HG03457 (cell line): ENCODE data around the gene LCTL.
"Not testable (repeated sequence)": the region's sequence is repeated elsewhere in the genome, so short reads cannot be mapped to it uniquely, and the experiment has no call there.

Experiments
- ATAC-seq: cut with Tn5 transposase; IDR thresholded peaks from one replicate; pipeline ENCODE4 v1.9.1; 2021; ENCODE audit warnings: moderate number of reproducible peaks; ENCODE audit not compliant: unreplicated experiment

LCTL gene

GRCh38 chr15:66592505-66593218, 26.9 kb upstream of the LCTL start:
- no peak for ATAC-seq

- ATAC-seq: no peak
Measured at GRCh38 chr15:66591322-66591862, 25.6 kb upstream of the LCTL start.

- no peak for ATAC-seq
Measured at GRCh38 chr15:66590435-66590834, 24.6 kb upstream of the LCTL start.

DNA sequence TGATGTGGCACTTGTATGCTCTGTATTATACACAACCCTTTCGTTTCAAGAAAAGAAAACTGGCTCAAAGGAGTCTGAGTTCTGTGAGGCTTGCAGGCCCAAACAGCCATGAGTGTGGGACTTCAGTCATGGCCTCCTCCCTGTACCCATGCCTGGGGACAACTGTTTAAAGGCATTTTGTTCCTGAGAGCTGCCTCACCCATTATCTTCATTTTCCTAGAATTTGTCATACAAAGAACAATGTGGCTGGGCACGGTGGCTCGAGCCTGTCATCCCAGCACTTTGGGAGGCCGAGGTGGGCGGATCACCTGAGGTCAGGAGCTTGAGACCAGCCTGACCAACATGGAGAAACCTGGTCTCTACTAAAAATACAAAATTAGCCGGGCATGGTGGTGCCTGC, 23.6 kb upstream of the LCTL start:
- not testable (repeated sequence) for ATAC-seq

- ATAC-seq: no peak
Measured at GRCh38 chr15:66588971-66589370, 23.2 kb upstream of the LCTL start.

DNA sequence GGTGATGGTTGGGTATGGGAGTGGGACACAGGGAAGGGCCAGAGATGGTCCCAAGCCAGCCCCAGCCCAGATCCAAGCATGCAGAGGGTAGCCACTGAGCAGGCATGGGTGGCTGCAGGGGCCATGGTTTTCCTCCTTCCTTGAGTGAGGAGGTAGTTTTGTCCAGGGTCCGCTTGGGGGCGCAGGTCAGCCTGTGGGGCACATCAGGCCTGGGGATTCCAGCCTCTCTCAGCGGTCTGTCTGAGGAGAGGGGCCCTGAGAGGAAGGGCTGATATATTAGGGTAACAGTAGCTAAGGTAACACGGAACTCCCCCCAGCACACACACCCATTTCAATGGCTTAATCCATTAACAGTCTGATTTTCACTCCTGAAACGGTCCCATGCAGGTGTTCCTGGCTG, 22.7 kb upstream of the LCTL start:
- no peak for ATAC-seq

DNA sequence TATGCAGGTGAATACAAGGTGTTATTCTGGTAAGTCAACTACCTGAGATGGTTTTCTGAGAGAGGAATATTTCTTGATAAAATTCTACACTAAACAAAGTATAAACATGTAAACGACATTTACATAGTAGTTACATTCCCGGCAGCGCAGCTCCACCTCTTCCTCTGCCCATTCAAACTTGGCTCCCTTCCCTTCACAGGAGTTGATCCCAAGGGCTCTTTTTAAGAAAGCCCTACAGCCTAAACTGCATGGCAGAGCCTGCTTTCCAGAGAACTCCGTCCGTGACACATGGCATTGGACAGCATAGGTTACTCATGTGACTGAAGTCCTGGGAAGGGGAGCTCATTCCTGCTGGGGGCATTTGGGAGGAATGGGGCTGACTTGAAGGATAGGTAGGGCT, 22.0 kb upstream of the LCTL start:
- no peak for ATAC-seq

DNA sequence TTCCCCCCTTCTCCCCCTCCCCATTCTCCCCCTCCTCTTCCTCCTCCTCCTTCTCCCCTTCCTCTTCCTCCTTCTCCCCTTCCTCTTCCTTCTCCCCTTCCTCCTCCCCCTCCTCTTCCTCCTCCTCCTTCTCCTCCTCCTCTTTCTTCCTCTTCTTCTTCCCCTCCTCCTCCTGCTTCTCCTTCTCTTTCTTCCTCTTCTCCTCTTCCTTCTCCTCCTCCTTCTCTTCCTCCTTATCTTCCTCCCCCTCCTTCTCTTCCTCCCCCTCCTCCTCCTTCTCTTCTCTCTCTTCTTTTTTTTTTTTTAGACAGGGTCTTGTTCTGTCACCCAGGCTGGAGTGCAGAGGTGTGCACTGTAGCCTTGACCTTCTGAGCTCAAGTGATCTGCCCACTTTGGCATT, 21.2 kb upstream of the LCTL start:
- no peak for ATAC-seq

DNA sequence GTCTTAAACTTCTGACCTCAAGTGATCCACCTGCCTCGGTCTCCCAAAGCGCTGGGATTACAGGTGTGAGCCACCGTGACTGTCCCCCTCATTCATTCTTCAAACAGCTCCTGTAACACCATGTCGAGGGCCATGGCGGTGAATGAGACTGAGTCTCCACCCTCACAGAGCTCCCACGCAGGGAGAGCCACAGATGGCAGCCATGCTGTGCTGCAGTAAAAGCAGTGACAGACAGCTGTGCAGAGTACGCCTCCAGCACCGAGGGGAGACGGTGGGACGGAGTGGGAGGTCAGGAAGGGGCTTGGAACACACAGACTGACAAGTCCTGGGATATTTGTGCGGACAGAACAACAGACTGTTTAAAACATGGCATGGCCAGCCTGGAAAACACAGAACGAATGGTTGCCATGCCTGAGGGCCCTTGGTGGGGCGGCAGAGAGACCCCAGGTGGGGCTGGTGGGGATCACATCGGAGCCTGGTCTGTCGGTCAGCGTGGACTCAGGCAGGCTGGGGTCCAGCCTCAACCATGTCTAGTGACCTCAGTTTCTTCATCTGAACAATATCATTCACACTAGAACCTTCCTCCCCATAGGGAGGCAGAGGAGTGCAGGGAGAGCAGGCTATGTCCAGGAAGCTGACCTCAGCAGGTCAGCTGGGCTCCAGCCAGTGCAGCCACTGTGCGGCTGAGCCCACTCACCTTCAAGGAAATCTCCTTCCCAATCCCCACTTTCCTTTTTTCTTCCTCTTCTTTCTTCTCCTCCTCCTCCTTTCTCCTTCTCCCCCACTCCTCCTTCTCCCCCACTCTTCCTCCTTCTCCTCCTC, 20.6 kb upstream of the LCTL start:
- no peak for ATAC-seq

GRCh38 chr15:66581972-66582537, 16.3 kb upstream of the LCTL start:
- no peak for ATAC-seq

DNA sequence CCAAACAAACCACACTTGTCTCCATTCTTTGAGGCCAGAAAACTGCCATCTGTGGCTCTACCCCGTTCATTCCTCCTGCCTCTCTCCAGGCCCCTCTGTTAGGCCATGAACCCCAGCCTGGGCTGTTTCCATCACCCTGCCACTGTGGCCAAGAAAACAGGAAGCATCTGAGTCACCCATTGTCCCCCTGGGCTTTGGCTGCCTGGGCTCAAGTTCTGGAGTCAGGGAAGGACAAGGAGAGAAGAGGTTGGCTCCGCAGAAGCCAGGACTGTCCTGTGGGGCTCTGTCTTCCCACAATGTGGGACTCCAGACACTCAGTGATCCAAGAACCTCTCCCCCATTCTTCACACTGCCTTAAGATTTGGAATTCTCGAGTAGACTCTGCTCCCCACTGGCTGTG, 14.8 kb upstream of the LCTL start:
- no peak for ATAC-seq

DNA sequence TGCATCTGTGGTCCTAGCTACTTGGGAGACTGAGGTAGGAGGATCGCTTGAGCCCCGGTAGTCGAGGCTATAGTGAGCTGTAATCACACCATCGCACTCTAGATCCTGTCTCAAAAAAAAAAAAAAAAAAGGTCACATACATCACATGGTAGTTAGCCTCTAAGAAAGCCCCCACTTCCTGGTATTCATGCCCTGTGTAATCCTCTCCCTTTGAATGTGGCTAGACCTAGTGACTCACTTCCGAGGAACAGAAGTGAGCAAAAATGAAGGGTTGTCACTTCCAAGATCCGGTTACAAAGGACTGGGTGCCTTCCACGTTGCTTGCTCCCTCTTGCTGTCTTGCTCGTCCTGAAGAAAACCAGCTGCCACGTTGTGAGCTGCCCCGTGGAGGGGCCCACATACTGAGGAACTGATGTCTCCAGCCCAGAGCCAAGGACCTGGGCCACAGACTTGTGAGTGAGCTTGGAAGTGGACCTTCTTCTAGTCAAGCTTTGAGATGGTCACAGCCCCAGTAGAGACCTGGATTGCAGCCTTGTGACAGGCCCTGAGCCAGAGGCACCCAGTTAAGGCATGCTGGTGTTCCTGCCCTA, 12.6 kb upstream of the LCTL start:
- no peak for ATAC-seq

GRCh38 chr15:66574596-66574950, 8.8 kb upstream of the LCTL start:
- no peak for ATAC-seq

DNA sequence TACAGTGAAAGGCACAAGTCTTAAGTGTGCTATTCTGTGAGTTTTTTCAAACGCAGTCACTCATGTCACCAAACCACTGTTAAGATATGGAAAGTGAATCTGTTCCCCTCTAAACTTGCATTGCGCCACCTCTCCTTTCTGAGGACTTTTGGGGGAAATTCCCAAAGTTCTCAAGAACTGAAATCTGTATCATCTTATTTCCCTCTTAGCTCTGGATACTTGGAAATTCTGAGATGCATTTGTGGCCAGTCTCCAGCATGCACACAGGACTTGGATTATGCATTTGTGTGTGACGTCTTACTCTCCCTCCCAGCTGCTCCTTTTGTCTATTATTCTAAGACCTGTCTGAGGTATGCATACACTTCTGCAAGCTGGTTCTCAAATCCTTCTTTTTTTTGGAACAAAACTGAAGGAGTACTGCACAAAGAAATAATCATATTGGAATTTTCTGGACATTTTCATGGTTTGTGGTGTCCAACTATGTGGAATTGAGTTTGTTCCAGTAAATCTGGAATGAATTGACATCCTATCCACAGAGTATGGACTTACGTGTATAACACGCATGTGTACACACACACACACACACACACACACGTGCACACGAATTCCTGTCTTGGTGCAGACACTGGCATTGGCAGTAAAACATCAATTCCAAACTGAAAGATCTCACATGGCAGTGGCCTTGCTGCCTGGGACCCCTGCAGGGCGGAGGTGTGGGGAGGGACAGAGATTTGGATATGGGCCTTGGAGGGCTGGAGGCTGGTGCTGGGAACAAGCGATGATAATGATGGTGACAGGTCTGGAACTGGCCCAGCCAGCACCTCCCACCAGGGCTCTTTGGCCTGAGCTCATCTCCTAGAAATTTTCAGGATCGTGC, 8.2 kb upstream of the LCTL start:
- no peak for ATAC-seq

- ATAC-seq: no peak
Measured at GRCh38 chr15:66573348-66573718, 7.5 kb upstream of the LCTL start.

GRCh38 chr15:66572146-66572545, 6.3 kb upstream of the LCTL start:
- ATAC-seq: no peak

DNA sequence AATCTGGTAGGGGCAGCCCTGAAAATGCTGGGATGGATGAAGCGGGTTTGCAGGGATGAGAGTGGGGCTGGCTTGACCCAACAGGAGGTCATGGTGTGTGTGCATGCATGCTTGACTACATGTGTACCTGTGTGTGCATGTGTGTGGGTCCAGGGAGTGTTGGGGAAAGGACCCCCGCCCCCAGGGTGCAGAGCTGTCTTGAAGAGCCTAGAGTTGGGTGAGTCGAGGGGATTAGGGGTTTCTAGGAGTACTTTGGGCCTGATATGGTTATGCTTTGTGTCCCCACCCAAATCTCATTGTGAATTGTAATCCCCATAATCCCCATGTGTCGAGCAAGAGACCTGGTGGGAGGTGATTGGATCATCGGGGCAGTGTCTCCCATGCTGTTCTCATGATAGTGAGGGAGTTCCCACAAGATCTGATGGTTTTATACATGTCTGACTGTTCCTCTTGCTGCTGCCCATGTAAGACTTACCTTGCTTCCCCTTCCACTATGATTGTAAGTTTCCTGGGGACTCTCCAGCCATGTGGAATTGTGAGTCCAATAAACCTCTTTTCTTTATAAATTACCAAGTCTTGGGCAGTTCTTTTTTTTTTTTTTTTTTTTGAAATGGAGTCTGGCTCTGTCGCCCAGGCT, 5.2 kb upstream of the LCTL start:
- ATAC-seq: no peak

- ATAC-seq: no peak
Measured at GRCh38 chr15:66570327-66570726, 4.5 kb upstream of the LCTL start.

DNA sequence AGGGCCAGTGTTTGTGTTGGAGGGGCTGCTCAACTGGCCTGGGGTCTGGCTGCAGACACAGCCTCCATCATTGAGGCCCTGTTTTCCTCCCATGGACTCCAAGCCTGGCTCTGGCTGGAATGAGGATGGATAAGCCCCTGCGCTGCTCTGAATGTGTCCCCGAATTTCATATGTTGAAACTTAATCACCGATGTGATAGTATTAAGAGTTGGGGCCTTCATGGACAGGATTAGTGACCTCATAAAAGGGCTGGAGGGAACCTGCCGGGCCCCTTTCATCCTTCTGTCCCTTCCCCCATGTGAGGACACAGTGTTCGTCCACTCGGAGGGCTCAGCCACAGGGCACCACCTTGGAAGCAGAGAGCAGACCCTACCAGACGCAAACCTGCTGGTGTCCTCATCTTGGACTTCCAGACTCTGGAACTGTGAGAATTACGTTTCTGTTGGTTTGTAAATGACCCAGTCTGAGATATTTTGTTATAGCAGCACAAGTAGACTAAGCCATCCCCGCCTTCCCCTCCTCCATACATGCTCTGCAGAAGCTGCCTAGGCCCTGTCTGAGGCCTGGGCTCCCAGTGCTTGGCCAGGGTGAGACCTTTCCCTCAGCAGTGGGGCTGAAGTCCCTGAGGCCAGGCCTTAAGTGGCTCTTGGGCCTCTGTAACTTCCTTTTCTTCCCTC, 3.8 kb upstream of the LCTL start:
- ATAC-seq: no peak

DNA sequence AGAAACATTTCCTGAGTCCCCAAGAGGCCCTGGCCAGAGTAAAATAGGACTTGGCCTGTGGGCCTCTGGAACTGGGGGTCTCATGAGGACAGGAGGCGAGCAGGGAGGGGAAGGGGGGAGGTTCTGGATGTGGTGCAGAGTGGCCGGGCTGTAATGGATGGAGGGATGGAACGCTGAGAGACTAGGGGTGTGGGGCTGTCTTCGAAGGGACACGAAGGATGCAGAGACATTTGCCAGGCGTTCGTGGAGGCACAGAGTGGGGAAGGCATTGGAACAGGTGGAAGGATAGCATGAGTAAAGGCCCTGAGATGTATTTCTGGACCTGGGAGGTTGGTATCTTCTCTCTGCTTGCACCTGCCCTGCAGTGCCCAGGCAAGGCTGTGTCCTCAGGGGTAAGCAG, 2.1 kb upstream of the LCTL start:
- ATAC-seq: no peak
